Activated CD8-positive, alpha-beta memory T cell treated with anti-CD3 and anti-CD28 coated beads, Interleukin-2, amount 50 U/mL, for 1 hour (primary cell): ENCODE data around the gene BCL2L2.
"Not testable (repeated sequence)": the region's sequence is repeated elsewhere in the genome, so short reads cannot be mapped to it uniquely, and the experiment has no call there.

ENCODE experiments used
- DNase-seq: peaks from one replicate; pipeline ENCODE4 v3.0.0-alpha.2; 2020; ENCODE audit errors: extremely low read depth

BCL2L2 gene

DNA sequence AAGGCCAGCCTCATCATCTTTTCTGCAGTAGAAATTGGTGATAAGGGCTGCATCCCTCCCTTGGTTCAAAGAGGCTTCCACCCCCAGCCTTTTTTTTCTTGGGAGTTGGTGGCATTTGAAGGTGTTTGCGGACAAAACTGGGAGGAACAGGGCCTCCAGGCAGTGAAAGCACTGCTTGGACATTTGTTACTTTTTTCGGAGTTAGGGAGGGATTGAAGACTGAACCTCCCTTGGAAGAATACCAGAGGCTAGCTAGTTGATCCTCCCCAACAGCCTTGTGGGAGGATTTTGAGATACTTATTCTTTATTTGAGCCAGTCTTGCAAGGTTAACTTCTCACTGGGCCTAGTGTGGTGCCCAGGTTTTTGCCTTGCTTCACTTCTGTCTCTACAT is 17.8 kb downstream of the BCL2L2 start:
- no peak for DNase-seq

GRCh38 chr14:23324993-23325392 is 18.4 kb downstream of the BCL2L2 start:
- no peak for DNase-seq

DNA sequence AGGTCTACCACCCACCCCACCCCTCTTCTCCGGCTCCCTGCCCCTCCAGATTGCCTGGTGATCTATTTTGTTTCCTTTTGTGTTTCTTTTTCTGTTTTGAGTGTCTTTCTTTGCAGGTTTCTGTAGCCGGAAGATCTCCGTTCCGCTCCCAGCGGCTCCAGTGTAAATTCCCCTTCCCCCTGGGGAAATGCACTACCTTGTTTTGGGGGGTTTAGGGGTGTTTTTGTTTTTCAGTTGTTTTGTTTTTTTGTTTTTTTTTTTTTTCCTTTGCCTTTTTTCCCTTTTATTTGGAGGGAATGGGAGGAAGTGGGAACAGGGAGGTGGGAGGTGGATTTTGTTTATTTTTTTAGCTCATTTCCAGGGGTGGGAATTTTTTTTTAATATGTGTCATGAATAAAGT is 19.1 kb downstream of the BCL2L2 start:
- DNase-seq = not testable (repeated sequence)

DNA sequence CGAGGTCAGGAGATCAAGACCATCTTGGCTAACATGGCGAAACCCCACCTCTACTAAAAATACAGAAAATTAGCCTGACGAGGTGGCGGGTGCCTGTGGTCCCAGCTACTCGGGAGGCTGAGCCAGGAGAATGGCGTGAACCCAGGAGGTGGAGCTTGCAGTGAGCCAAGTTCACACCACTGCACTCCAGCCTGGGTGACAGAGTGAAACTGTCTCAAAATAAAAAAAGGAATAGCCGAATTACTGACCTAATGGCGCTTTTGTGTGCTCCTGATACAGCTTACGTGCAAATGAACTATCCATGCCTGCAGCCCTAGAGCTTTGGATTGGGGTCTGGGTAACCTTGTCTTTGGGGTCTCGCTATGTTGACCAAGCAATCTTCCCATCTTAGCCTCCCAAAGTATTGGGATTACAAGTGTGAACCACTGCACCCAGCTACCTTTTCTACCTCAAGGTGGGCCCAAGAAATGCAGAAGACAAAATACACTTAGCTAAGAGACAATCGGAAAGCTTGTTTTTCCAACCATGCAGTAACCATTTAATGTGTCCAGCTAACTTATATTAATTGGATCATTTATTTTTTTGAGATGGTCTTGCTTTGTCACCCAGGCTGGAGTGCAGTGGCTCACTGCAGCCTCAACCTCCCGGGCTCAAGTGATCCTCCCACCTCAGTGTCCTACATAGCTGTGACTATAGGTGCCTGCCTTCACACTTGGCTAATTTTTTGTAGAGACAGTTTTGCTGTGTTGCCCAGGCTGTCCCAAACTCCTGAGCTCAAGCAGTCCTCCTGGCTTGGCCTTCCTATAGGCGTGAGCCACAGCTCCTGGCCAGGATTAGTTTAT is 20.1 kb downstream of the BCL2L2 start:
- no peak for DNase-seq

DNA sequence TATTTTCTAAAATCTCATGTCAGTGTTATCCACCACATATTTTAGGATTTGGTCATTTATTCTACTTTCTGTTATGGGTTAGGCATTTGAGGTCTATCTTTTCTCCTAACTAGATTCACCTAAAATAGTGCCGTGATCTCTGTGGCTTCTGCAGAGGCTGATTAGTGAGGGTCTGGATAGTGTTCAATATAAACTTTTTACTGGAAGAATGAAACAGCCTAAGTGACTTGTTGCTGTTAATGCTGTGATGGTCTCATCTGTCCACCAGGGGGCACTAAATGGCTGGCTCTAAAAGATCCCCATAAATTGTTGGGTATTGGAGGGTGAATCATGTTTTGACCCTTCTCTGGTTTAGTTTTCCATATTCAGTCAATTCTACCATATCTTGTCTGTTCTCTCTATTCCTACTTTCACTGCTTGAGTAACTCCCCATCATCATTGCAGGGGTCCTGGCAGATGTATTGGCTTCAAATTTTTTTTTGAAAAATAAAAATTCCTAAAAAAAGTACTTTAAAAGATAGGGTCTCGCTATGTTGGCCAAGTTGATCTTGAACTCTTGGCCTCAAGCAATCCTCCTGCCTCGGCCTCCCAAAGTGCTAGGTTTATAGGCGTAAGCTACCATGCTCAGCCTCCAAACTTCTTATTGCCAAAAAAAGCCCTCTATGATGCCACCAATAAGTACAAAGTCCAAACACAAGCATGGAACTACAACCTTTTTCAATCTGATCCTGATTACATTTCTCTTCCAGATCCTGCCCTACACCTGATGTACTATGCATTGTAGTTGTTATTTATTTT is 21.5 kb downstream of the BCL2L2 start:
- no peak for DNase-seq

- no peak for DNase-seq
These were observed 29.0 kb downstream of the BCL2L2 start for GRCh38 chr14:23335623-23336022.

DNA sequence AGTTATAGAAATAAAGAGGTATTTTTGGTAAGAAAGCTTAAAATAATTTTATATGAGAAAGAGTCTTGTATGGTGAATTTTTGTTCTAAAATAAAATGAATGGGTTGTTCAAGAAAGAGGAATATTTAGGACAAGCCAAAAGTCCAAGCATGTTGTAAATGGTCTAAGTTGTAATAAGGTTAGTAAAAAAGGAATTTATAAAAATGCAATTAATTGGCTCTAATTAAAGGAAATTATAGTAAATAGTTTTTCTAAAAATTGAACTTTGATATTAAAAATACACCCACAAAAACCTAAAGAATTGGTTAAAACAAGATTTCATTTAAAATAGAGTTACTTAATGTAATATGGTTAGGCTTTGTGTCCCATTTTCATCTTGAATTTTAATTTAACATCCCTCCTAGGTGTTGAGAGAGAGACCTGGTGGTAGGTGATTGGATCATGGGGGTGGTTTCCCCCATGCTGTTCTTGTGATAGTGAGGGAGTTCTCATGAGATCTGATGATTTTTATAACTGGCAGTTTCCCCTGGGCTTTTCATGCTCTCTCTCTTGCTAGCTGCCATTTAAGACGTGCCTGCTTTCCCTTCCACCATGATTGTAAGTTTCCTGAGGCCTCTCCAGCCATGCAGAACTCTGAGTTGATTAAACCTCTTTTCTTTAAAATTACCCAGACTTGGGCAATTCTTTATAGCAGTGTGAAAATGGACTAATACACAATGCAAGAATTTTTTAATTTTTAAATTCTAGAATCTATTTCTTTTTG is 33.1 kb downstream of the BCL2L2 start:
- DNase-seq = no peak

- no peak for DNase-seq
These were observed 37.8 kb downstream of the BCL2L2 start for GRCh38 chr14:23344481-23344880.

- no peak for DNase-seq
These were observed 39.5 kb downstream of the BCL2L2 start for GRCh38 chr14:23345987-23346692.

DNA sequence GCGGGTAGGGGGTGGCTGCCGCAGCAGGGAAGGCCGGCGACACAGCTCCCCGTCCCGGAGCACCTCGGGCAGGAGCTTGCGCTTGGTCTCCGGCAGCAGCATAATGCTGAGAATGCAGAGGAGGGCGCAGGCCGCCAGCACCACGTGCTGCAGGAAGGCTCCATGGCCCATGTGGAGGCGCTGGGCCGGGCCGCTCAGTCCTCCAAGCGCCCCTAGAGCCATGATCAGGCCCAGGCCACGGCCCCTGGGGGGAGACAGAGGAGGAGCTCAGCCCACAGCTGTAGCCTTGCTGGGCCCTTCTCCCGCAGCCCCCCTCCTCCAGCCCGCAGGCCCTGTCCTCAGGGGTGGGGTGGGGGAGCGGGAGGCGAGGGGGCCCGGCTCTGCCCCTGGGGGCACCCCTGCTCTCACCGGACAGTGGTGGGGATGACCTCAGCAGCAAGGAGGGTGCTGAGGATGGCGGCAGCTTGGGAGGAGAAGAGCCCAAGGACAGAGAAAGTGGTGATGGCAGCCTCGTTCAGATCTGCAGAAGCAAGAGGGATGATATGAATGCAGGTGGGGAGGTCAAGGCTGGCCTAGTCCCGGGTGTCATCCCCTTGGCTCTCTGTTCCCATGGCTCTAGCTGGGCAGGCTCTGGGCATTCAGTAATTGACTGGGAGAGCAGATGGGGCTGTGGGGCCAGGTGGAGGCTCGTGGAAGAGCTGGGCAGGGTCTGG is 40.2 kb downstream of the BCL2L2 start:
- no peak for DNase-seq

GRCh38 chr14:23347406-23348296 is 41.0 kb downstream of the BCL2L2 start:
- no peak for DNase-seq

- DNase-seq = no peak
These were observed 41.6 kb downstream of the BCL2L2 start for GRCh38 chr14:23348297-23348655.

DNA sequence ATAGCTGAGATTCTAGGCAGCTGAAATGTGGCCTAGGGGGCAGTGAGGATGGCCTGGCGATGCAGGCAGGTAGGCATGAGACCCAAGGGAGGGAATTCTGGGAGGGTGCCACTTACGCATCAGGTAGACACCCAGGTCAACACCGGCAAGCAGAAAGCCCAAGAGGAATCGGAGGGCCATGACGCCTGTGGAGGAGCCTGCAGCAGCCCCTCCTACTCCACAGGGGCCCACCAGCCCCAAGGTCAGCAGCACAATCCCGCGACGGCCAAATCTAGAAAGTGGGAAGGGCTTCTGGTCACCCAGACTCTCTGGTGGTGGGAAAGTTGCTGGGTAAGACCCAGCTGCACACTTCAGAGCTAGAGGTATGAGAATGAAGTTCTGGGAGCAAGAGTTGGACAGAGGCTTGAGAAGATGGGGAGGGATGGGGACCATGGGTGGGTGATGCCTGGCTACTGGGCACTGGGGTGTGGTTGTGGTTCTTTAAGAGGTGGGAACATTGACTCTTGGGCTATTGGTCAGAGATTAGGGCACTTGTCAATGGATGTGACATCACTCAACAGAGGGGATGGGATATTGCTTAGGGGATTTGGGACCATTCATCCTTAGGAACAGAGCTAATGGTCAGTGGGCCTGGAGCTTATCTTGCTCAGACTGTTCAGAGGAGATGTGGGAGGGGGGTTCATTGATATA is 42.7 kb downstream of the BCL2L2 start:
- DNase-seq = no peak

- no peak for DNase-seq
These were observed 45.3 kb downstream of the BCL2L2 start for GRCh38 chr14:23351681-23352505.

- peak; percentile 30 for DNase-seq
These were observed 46.1 kb downstream of the BCL2L2 start, which contains the start of gene SLC22A17 for GRCh38 chr14:23352506-23353432. TSS of gene SLC22A17 (minus strand) at chr14:23352887.

DNA sequence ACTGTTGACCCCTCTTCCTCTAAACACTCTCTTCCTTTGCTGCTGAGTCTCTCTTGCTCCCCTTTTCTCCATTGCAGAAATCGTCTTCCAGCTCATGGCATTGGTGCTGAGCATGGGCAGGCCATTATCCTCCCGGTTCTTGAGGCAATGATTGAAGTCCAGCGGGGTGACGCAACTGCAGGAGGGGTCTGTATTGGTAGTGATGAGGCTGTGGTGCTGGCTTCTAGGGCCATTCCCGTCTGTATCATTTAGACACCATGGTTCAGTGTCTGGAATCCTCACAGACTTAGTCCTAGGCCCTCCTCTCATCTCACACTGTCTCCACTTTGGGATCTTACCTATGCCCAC is 46.8 kb downstream of the BCL2L2 start:
- DNase-seq = no peak

- DNase-seq = no peak
These were observed 48.4 kb downstream of the BCL2L2 start for GRCh38 chr14:23354990-23355389.
